NCI-H1092 (cell line): ENCODE measurements around the gene THEMIS2.
"Not testable (repeated sequence)": the region's sequence is repeated elsewhere in the genome, so short reads cannot be mapped to it uniquely, and the experiment has no call there.

Experiments used
- DNase-seq: peaks from one replicate; lab custom pipeline; 2025; lab: John Stamatoyannopoulos, UW

THEMIS2 gene

DNA sequence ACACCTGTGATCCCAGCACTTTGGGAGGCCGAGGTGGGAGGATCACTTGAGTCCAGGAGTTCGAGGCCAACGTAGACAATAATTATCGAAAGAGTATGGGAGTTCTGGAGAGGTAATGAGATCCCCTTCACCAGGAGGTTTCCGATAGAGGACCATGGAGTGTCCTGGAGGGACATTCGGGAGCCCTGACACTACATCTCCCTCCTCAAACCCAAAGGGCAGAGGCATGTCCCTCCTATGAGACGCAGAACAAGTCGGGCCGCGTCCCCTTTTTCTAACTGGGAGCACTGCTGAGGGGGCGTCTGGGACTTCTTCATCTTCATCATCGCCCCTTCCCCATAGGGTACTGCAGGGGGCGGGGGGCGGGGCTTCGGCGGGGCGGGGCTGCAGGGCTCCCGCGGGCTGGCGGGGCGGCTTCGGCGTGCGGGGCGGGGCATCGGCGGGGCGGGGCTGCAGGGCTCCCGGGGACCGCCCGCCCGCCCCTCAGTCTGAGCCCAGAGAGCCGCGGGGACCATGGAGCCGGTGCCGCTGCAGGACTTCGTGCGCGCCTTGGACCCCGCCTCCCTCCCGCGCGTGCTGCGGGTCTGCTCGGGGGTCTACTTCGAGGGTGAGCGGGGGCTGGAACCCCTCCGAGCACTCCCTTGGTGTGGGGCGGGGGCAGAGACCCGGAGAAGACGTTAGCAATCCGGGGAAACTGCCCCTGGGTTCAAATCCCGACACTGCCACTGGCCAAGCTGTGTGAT is at the start of gene THEMIS2:
THEMIS2 (plus strand) TSS at position 486 of the 743 bp plus-strand sequence; CDS start at position 514, 28 bp downstream.
- no peak for DNase-seq

DNA sequence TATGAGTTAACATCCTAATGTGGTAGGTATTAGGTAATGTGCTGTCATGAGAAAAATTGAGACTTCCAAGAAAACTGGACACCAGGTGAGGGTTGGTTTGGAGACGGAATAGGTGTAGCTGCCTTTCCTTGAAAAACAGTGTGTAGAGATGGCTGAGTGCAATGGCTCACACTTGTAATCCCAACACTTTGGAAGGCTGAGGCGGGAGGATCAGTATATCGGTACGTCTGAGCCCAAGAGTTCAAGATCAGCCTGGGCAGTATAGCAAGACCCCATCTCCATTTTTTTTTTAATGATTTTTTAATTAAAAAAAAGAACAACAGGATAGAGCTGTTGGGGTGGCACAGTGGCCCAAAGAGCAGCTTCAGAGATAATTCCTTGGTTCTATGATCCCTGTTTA is 48.6 kb upstream of the THEMIS2 start:
- no peak for DNase-seq

DNA sequence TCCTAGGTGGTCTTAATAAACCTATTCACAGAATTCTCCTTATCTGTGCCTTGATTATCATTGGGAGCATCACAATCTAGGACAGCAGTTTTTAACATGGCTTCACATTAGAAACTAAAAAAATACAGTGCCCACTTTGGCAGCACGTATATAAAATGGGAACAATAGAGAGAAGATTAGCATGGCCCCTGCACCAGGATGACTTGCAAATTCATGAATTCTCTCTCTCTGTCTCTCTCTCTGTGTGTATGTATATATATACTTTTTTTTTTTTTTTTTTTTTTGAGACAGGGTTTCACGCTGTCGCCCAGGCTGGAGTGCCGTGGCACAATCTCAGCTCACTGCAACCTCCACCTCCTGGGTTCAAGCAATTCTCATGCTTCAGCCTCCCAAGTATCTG is 47.9 kb upstream of the THEMIS2 start:
- DNase-seq, result no peak

DNA sequence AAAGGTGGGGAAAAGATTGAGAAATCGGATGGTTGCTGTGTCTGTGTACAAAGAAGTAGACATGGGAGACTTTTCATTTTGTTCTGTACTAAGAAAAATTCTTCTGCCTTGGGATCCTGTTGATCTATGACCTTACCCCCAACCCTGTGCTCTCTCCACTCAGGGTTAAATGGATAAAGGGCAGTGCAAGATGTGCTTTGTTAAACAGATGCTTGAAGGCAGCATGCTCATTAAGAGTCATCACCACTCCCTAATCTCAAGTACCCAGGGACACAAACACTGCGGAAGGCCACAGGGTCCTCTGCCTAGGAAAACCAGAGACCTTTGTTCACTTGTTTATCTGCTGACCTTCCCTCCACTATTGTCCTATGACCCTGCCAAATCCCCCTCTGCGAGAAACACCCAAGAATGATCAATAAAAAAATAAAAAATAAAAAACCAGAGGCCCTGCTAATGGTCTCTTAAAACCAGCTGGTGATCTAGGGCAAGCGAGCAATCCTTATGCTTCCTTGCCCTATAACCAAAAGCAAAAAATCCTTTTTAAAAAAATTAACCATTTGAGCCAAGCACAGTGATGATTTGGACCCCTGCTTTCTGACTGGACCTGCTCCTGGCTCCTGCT is 42.9 kb upstream of the THEMIS2 start:
- DNase-seq, result not testable (repeated sequence)

DNA sequence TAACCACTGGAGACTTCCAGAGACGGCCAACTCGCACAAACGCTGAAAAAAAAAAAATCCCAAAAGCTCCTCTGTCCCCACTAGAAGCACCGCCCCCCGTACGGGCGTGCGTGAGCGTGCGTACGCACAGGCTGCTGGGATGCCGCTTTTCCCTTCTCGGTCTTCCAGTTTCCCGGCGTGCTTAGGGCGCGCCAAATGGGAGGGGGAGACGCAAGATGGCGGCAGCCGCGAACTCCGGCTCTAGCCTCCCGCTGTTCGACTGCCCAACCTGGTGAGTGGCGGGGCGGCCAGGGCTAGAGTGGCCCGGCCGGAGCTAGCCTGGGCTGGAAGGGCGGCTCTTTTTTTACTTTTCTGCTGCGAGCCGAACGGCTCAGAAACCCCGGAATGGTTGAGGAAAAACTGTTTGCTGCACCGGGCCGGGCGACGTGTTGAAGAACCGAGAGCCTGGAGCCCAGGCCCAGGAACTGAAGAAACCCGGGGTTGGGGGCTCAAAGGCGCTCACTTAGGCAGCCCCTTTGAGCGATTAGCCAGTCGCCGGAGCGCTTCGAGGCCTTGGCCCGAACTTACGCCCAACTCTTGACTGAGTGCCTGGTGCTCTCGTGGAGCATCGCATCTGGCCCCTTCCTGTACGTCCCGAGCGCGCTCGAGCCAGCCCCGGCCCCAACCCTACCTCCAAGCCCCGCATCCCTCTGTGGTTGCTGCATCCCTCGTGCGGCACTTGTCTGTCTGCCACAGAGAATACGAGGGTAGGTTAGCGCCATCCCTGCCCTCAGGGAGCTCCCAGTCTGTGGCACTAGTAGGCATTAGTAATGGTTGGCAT is 41.5 kb upstream of the THEMIS2 start, which contains the start of gene PPP1R8:
PPP1R8 (plus strand) TSS at position 162 of the 820 bp plus-strand sequence; CDS start at position 216, 54 bp downstream.
- DNase-seq, result peak; percentile 97

DNA sequence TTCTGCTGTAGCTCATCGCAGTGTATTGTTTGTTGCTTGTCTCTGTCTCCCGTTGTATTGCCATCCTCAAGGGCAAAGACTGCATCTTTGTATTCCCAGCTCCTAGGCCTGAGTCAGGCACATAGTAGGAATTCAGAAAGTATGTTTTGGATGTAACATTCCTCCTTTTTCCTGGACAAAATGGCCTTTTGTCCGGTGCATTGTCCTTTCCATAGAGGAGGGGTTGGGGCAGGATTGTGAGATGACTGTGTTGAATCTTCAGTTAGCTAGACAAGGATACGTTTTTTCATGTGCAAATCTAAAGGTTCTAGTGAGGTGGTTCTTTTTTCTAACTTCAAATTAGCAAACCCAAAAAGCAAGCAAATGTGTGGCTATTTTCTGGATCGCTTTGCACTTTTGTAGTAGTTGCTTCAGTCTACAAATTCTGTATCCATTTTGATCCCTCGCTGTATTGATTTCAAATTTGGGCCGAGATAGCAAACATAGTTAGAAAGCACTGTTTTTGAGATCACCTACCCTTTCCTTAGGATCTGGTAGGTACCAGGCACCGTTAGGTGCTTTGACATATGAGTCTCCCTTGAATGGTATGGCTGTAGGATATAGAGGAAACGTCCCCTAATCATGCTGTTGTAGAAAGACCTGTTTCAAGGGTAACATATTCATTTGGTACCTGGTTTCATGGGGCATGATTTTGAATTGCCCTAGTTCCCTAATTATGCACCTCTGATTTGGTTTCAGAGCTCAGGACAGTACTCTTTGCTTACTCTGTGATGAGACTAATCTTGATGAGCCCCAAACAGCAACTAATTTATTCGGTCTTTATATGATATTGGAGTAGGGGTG is 40.6 kb upstream of the THEMIS2 start:
- DNase-seq, result no peak

DNA sequence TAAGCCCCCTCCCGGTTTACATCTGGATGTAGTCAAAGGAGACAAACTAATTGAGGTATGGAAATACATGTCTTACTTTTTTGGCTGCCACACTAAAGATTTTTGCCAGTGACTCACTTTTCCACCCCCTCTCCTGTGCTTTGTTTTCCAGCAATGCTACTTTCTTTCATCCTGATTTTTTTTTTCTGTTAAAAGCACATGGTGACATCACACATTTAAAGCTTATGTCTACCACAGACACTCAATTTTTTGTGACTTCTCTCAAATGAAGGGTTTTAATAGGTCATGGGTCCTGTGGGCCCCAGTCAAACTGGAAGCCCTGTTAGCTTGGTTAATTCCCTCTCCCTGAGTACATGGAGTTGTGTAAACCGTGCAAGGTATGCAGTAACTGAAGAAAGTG is 39.6 kb upstream of the THEMIS2 start:
- no peak for DNase-seq

DNA sequence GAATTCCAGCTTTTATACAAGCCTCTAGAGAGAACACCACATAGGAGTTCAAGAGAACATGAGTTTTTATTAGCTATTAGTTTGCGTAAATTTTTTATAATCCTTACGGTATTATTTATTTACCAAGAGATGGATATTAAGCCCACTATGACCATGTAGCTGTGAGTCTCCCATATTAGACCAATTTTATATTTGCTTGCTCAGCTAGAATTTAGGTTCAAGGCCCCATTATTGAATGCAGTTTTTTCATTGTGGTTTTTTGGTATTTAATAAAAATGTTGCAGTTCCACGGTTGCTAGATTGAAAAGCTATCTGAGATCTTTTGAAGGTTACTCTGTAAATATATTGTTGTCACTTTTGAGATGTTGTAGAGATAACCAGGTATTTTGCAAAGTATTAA is 38.9 kb upstream of the THEMIS2 start:
- DNase-seq, result no peak

DNA sequence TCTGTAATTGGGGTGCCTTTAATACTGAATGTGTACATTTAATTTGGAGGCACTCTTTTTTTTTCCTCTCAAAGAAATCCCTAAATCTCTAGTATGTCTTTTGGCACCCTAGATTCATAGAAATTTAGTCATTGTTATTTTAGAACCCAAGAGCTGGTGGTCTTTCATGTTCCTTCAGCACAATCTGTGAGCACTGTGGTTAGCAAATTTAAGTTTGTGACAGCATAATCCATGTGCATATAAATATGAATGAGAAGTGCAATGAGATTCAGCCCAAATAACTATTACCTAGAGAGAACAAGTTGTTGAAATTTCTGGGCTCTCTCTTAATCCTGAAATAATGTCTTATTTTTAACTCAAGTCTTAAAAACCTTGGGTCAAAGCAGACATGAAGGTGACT is 37.3 kb upstream of the THEMIS2 start:
- no peak for DNase-seq

DNA sequence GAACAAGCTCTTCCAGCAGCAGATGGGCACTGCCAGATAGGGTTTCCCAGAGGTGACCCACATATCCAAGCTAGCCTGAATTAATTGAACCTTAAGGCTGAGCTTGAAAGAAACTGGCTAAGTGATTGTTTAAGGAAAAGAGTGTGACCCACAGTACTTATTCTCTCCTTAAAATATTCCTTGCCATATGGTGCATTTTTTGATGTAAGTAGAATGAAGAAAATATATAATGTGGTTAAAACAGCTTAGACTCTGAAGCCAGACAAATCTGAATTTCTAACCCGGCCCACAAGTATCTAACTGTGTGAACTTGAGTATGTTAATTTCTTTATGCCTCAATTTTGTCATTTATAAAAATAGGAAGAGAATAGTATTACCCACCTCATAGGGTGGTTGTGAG is 36.8 kb upstream of the THEMIS2 start:
- no peak for DNase-seq

DNA sequence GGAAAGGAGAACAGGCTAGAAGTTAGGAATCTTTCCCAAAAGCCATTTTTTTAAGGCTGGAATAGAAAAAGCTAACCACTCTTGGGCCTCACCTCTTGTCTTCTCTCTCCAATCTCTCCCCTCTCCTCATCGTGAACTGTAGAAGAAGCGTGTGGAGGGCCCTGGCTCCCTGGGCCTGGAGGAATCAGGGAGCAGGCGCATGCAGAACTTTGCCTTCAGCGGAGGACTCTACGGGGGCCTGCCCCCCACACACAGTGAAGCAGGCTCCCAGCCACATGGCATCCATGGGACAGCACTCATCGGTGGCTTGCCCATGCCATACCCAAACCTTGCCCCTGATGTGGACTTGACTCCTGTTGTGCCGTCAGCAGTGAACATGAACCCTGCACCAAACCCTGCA is 22.4 kb upstream of the THEMIS2 start:
- no peak for DNase-seq

DNA sequence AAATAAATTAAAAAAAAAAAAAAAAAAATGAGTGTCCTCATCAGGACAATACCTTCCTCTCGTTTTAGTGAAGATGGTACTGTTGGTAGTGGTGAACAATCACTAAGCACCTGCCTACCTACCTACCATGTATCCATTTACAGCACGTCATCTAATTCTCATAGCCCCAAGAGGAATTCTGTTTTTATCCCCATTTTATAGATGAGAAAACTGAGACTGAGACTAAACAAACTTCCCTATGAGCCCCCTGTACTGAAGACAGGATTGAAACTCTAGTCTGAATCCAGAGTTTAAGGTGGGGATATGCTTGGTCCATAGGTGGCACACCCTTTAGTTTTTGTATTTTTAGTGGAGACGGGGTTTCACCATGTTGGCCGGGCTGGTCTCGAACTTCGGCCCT is 17.3 kb upstream of the THEMIS2 start:
- no peak for DNase-seq

DNA sequence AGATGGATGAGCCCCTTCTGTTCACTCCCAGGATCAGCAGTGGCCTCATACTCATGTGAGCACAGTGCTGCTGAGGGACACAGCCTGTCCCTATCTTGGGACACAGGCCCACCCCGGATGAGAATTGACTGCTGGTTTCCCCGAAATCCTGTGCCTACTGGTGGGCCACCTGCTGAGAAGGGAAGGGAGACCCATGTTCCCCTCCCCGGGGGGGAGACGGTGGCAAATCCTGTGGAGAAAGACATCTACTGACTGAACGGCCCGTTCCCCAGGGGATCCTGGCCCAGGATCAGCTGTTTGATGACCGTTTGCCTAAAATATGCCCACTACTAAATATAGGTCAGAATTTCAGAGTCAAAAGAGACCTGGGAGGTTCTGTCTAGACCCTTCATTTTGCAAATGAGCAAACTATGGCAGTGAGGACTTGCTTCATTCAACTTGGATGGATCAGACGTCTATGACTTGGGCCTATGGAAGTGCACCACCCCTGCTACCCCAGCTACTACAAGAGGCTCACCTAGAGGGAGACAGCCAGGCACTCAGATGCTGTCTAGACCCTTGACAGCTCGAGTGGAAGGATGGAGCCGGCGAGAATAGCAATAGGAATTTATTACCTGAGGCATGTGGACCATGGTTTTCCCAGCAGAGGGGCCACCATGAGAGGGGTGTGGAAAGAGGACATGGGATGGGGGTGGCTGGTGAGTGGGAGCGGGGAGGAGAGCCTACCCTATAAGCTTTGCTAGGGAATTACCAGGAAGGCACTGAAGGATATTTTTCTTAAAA is 15.6 kb upstream of the THEMIS2 start:
- no peak for DNase-seq

DNA sequence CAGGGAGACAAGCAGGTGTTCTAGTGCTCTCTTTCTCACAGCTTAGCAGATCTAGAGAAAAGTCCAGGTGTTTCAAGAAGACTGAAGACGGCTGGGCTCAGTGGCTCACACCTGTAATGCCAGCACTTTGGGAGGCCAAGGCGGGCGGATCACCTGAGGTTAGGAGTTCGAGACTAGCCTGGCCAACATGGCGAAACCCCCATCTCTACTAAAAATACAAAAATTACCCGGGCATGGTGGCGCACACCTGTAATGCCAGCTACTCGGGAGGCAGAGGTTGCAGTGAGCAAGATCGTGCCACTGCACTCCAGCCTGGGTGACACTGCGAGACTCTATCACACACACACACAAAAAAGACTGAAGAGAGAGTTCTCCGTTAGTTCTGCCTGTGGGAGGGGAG is 14.8 kb upstream of the THEMIS2 start:
- not testable (repeated sequence) for DNase-seq

DNA sequence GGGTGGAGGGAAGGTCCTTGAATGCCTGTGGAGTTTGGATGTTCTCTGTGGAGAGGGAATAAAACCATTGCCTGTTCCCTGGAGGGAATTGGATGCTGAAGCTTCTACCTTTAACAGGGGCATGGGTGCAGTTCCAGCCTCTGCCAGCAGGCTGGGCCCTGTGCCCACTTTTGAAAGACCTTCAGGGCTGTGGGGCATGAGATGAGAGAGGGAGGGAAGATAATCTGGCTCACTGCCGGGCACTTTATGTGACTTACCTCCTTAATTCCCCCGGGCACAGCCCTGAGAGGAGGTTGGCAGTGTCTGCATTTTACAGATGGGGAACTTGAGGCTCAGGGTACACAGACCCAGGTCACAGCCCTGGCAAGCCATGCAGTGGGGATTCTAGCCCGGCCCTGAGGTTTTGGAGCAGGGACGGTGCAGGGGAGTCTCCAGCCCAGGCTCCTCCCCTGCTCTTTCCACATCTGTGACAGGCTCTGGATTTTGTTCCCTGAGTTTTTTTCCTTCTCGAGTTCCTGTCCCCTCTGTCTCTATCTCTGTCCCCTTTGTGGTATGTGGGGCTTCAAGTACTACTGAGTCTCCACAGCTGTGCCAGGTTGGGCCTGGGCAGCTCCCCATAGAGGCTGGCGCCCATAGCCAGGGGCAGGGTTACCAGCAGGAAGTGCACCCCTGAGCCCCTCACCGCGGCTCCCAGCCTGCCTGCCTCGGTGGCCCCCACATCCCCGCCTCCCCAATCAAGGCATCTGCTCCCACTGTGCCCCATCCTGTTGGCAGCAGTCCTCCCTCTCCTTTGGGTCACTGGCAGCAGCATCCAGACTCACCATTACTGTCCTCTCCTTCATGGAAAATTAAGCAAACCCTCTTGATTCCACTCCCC is 14.0 kb upstream of the THEMIS2 start:
- DNase-seq, result peak; percentile 82

DNA sequence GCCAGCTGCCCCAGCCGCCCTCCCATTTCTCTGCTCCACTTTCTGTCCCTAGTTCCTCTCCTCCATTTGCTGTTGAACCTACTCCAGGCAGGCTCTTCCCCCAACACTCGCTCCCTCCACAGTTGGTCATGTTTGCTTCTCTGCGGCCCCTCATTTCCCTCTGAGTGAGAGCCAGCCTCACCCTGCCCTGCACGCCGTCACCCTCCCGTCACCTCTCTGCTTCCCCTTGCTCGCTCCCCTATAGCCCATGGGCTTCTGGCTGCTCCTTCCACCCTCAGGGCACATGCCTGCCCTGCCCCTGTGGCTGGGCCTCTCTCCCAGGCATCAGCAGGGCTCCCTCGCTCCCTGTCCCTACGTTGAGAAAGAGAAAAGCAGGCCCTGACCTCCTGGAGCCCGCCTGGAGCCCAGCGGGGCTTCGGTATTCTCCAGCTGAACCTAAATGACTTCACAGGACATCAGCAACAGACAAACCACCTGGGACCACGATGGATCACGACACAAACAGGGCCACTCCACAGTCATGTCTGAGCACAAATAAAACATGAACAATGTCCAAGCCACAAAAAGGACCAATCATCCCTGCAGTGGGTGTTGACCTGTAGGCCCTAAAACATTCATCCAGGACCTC is 13.3 kb upstream of the THEMIS2 start:
- no peak for DNase-seq

DNA sequence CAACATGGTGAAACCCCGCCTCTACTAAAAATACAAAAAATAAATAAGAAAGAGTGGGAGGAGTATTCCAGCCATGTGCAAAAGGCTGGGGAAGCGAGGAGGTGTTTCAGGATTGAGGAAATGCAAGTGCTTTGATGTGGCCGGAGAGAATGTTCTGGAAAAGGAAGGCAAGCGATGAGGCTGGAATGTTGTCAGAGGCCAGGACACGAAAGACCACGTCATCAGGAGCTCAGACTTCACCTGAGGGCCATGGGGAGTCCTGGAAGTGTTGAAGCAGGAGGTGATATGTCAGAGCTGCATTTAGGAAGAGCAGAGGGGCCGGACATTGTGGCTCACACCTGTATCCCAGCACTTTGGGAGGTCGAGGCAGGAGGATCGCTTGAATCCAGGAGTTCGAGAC is 10.9 kb upstream of the THEMIS2 start:
- no peak for DNase-seq

DNA sequence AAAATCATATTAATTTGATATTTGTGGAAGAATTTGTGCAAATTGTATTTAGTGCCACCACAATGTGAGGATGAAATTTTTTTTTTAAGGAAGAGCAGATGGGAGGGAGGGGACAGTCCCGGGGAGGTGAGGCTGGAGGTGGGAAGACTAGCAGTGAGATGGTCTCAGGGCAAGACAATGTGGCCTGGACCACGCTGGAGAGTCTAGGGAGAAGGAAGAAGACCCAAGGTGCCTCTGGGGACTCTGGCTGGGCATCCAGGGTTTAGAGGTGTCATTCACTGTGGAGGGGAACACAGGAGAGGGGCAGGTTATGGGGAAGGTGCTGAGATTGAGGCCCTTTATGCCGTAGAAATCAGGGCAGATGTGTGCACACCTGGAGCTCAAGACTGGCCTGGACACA is 10.3 kb upstream of the THEMIS2 start:
- DNase-seq, result no peak

DNA sequence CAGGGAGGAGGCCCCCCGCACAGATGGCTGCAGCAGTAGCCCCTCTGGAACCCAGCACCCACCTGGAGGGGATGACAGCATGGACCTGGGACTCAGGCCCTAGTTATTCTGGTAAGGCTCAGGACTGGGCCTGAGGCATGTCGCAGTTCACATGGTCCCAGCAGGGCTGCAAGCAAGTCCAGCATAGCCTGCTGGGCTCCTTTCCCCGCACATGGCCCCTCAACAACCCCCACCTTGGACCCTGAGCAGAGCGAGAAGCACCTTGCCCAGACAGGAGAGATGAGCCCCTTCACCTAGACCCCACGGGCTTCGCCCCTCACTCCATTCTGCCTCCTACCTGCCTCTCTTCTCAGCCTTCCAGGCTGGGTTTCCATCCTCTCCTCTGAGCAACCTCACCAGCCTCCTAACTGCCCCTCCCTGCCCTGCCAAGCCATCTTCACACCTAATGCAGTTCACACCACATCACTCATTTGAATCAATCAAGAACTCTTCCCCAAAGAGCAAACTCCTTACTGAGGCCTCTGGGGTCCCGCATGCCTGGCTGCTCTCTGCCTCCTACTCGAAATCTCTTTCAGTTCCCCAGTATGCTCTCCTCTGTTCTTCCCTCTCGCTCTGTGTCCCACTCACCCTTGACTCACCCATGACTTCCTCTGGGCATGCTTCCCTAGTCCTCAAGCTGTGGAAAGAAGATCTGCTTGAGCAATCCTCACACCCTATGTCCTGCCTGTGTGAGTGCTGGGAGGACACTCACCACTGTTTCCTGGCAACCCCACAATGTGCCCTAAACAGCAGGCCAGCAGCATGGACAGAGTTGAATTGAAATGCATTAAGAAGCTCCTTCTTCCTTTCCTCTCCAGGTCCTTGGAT is 9.4 kb upstream of the THEMIS2 start:
- DNase-seq, result no peak
